Mesothelial cell of epicardium (in vitro differentiated cells): ENCODE results near the gene NLRC5. TPM values are rescaled to one million over a fixed set of nuclear protein-coding genes. Genes with fewer than 3 reads are reported as not detected.

Experiments
- DNase-seq, 2 experiments: peaks; one replicate each; pipeline ENCODE4 v3.0.0; 2021; ENCODE audit warnings: low spot score in 2 of 2; ENCODE audit not compliant: unreplicated experiment in 2 of 2
- H3K27ac Mint-ChIP-seq: 2 replicates; pipeline ENCODE4 v1.8.0; 2021; ENCODE audit warnings: mixed read lengths
- H3K27me3 Mint-ChIP-seq: 2 replicates; pipeline ENCODE4 v1.8.0; 2021; ENCODE audit warnings: low read depth, mixed read lengths
- H3K36me3 Mint-ChIP-seq: 2 replicates; pipeline ENCODE4 v1.8.0; 2021; ENCODE audit warnings: mixed read lengths
- H3K4me1 Mint-ChIP-seq: 2 replicates; pipeline ENCODE4 v1.8.0; 2021; ENCODE audit warnings: mixed read lengths
- H3K4me3 Mint-ChIP-seq: 2 replicates; pipeline ENCODE4 v1.8.0; 2021; ENCODE audit warnings: mild to moderate bottlenecking, moderate library complexity, mixed read lengths
- H3K9me3 Mint-ChIP-seq: 2 replicates; pipeline ENCODE4 v1.8.0; 2021; ENCODE audit warnings: mixed read lengths
- CTCF ChIP-seq: fragments of 200-600 bp; sonication (generic); IDR thresholded peaks from one replicate; pipeline ENCODE4 v1.5.0; 2021; ENCODE audit warnings: antibody characterized with exemption; ENCODE audit not compliant: unreplicated experiment
- total RNA-seq: library from RNA; stranded (reverse); gene quantifications from 3 replicates; pipeline ENCODE4 v1.2.1, GENCODE V29; 2021

Gene NLRC5
- total RNA-seq, 1 donor from 2014 or later: 3.7 TPM

DNA sequence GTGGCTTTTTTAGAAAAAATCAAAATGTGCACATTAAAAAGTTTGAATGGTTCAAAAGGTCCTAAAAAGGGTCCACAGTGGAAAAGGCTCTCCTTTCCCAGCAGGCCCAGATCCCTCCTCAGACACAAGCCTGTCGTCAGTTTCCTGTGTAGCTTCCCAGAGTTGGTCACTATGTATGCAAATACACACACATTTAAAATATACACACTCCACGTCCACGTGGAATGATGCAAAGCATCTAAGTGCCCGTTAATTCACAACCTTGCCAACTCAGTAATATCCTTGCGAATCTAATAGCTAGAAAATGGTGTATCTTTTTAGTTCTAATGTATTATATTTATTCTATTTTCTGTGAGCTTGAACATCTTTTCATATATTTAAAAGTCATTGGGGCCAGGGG lies 17.7 kb downstream of the NLRC5 start:
- TF ChIP-seq CTCF: no peak
- Mint-ChIP-seq H3K27me3 (no peaks in the 10 kb centered on the region), H3K9me3 (no peaks in the 10 kb centered on the region), H3K36me3 (no peaks in the 10 kb centered on the region), H3K4me1 (peaks cover 2% of the 10 kb centered on the region), H3K27ac (no peak overlapping the region), H3K4me3 (no peak overlapping the region)
- DNase-seq: no peak

GRCh38 chr16:57007530-57007929 lies 18.2 kb downstream of the NLRC5 start:
- no peak for DNase-seq
- H3K27ac Mint-ChIP-seq: no peak overlapping the region
- no peak for TF ChIP-seq CTCF
- H3K4me3 Mint-ChIP-seq: no peak overlapping the region
- H3K4me1 Mint-ChIP-seq: peaks cover 2% of the 10 kb centered on the region
- H3K36me3 Mint-ChIP-seq: no peaks in the 10 kb centered on the region
- no peaks in the 10 kb centered on the region for H3K9me3 Mint-ChIP-seq
- no peaks in the 10 kb centered on the region for H3K27me3 Mint-ChIP-seq

GRCh38 chr16:57008440-57008839 lies 19.1 kb downstream of the NLRC5 start:
- H3K27me3 Mint-ChIP-seq: no peaks in the 10 kb centered on the region
- H3K4me1 Mint-ChIP-seq: peaks cover 2% of the 10 kb centered on the region
- no peaks in the 10 kb centered on the region for H3K9me3 Mint-ChIP-seq
- TF ChIP-seq CTCF: no peak
- H3K36me3 Mint-ChIP-seq: no peaks in the 10 kb centered on the region
- no peak for DNase-seq
- no peak overlapping the region for H3K27ac Mint-ChIP-seq
- H3K4me3 Mint-ChIP-seq: no peak overlapping the region

DNA sequence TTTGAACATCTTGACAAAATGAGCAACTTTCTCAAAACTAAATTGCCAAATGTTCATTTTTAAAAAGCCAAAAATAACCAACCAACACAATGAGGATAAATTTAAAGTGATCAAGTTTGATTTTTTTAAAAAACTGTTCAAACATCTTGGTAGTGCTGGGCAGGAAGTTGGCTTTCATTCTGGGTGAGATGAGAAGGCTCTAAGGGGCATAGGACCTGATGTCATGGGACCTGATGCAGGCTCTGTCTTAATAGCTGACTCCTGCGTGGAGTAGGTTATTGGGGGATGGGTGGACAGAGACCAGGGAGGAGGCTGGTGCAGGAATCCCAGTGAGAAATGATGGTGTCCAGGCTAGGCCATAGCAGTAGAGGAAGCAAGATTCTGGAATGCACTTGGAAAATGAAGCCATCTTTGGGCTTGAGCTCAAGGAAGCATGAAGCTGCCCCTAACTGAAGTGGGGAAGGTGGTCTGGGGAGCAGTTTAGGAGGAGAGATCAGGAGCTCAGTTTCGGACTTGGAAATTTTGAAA lies 20.4 kb downstream of the NLRC5 start:
- no peak overlapping the region for H3K27ac Mint-ChIP-seq

GRCh38 chr16:57012353-57012752 lies 23.0 kb downstream of the NLRC5 start:
- no peak for DNase-seq
- Mint-ChIP-seq H3K4me1 (no peaks in the 10 kb centered on the region), H3K27me3 (peaks cover 3% of the 10 kb centered on the region), H3K4me3 (no peak overlapping the region), H3K36me3 (no peaks in the 10 kb centered on the region), H3K9me3 (no peaks in the 10 kb centered on the region), H3K27ac (no peak overlapping the region)
- no peak for TF ChIP-seq CTCF

More for the DNA sequence above, 20.4 kb downstream of the NLRC5 start:
- H3K4me3 Mint-ChIP-seq: no peak overlapping the region
- no peaks in the 10 kb centered on the region for H3K36me3 Mint-ChIP-seq
- no peak for DNase-seq
- H3K4me1 Mint-ChIP-seq: no peaks in the 10 kb centered on the region
- no peaks in the 10 kb centered on the region for H3K9me3 Mint-ChIP-seq
- H3K27me3 Mint-ChIP-seq: no peaks in the 10 kb centered on the region
- TF ChIP-seq CTCF: no peak

- TF ChIP-seq CTCF: no peak
- Mint-ChIP-seq H3K4me3 (no peak overlapping the region), H3K27ac (no peak overlapping the region), H3K4me1 (no peaks in the 10 kb centered on the region), H3K36me3 (no peaks in the 10 kb centered on the region), H3K27me3 (peaks cover 3% of the 10 kb centered on the region), H3K9me3 (no peaks in the 10 kb centered on the region)
- no peak for DNase-seq
Measured at GRCh38 chr16:57013229-57013628, 23.9 kb downstream of the NLRC5 start.
